H1 (cell line): ENCODE data around the gene RSRC2. TPM values are rescaled to one million over a fixed set of nuclear protein-coding genes. Genes with fewer than 3 reads are reported as not detected.

Source experiments
- CTCF ChIA-PET: fragments of 300-600 bp; sonication (Branson Sonifier 250); formaldehyde crosslinking; loops from one replicate; lab custom pipeline; 2021; ENCODE audit not compliant: partially characterized antibody; lab: Charles Lee
- POLR2A ChIA-PET: fragments of 300-600 bp; sonication (Branson Sonifier 250); formaldehyde crosslinking; loops from one replicate; lab custom pipeline; 2021; ENCODE audit warnings: inconsistent platforms; ENCODE audit not compliant: partially characterized antibody; lab: Charles Lee
- DNase-seq, 2 experiments: peaks; one replicate each; pipeline versions ENCODE4 v3.0.0 to v3.0.0-alpha.2; 2010 to 2022; ENCODE audit warnings: low spot score in 2 of 2, low read depth in 1 of 2, mixed read lengths in 1 of 2
- FAIRE-seq: peaks from 2 replicates; lab custom pipeline; 2011; peaks lifted over from hg19 to GRCh38; lab: Jason Lieb, UNC
- H2AFZ ChIP-seq: 2 replicates; pipeline ENCODE4 v1.8.1; 2012; ENCODE audit warnings: low read length, inconsistent platforms
- H2AK5ac ChIP-seq: 2 replicates; pipeline ENCODE4 v1.6.1; 2013; ENCODE audit warnings: low read depth, low read length
- H2BK120ac ChIP-seq: replicated peaks from 2 replicates; pipeline ENCODE3; 2013; ENCODE audit warnings: low read depth, low read length, inconsistent platforms
- H2BK12ac ChIP-seq: 2 replicates; pipeline ENCODE4 v1.6.1; 2013; ENCODE audit warnings: low read depth, low read length
- H2BK15ac ChIP-seq: 2 replicates; pipeline ENCODE4 v1.6.1; 2013; ENCODE audit warnings: low read length
- H2BK20ac ChIP-seq: 2 replicates; pipeline ENCODE4 v1.6.1; 2013; ENCODE audit warnings: low read length
- H2BK5ac ChIP-seq: 2 replicates; pipeline ENCODE4 v1.6.1; 2013; ENCODE audit warnings: low read depth, low read length
- H3K14ac ChIP-seq: 2 replicates; pipeline ENCODE4 v1.6.1; 2013; ENCODE audit warnings: inconsistent platforms; ENCODE audit not compliant: insufficient read length
- H3K18ac ChIP-seq: 2 replicates; pipeline ENCODE4 v1.6.1; 2013; ENCODE audit warnings: low read length; ENCODE audit errors: extremely low read depth
- H3K23ac ChIP-seq: 2 replicates; pipeline ENCODE4 v1.6.1; 2013; ENCODE audit warnings: inconsistent platforms; ENCODE audit not compliant: insufficient read length
- H3K23me2 ChIP-seq: 2 replicates; pipeline ENCODE4 v1.6.1; 2013; ENCODE audit warnings: low read depth, low read length
- H3K27ac ChIP-seq: 2 replicates; pipeline ENCODE4 v1.6.1; 2011; ENCODE audit warnings: low read depth, low read length, inconsistent platforms
- H3K27me3 ChIP-seq, 4 experiments: replicated peaks in 1 of 4; 1 replicate in 1 of 4; 2 replicates in 3 of 4; pipeline versions ENCODE4 v1.6.1 to v1.8.1; 2011 to 2013; ENCODE audit warnings: low read length in 3 of 4, mild to moderate bottlenecking in 3 of 4, inconsistent platforms in 2 of 4, mixed read lengths in 2 of 4, moderate library complexity in 1 of 4; ENCODE audit not compliant: control insufficient read depth in 3 of 4, insufficient read depth in 3 of 4; ENCODE audit errors: extremely low read depth in 1 of 4
- H3K36me3 ChIP-seq, 4 experiments: 2 replicates each; pipeline versions ENCODE4 v1.6.1 to v1.8.1; 2011 to 2013; ENCODE audit warnings: mild to moderate bottlenecking in 4 of 4, low read length in 3 of 4, moderate library complexity in 2 of 4, control low read depth in 1 of 4, inconsistent platforms in 1 of 4; ENCODE audit not compliant: insufficient read depth in 4 of 4, control insufficient read depth in 2 of 4
- H3K4ac ChIP-seq: replicated peaks from 2 replicates; pipeline ENCODE3; 2013; ENCODE audit warnings: low read length, low read depth, mixed read lengths, inconsistent platforms; ENCODE audit not compliant: insufficient read length
- H3K4me1 ChIP-seq, 4 experiments: replicated peaks in 1 of 4; 1 replicate in 1 of 4; 2 replicates in 3 of 4; pipeline versions ENCODE4 v1.6.1 to v1.8.1; 2011 to 2013; ENCODE audit warnings: low read length in 3 of 4, inconsistent platforms in 2 of 4, mixed read lengths in 1 of 4; ENCODE audit not compliant: insufficient read depth in 4 of 4, control insufficient read depth in 3 of 4
- H3K4me2 ChIP-seq, 2 experiments: 2 replicates each; pipeline versions ENCODE4 v1.6.1 to v1.8.1; 2011 to 2013; ENCODE audit warnings: low read depth in 2 of 2, low read length in 2 of 2, control low read depth in 1 of 2, inconsistent platforms in 1 of 2, mild to moderate bottlenecking in 1 of 2; ENCODE audit not compliant: insufficient read depth in 1 of 2
- H3K4me3 ChIP-seq, 4 experiments: fragments of 200-600, 300-600 bp in 1 of 4; sonication (generic), shearing (Covaris generic), sonication (Bioruptor Twin) in 1 of 4; 2 replicates each; pipeline versions ENCODE4 v1.5.1 to v1.8.1; 2011 to 2016; ENCODE audit warnings: low read length in 4 of 4, low read depth in 3 of 4, control low read depth in 2 of 4, inconsistent platforms in 2 of 4, mild to moderate bottlenecking in 2 of 4, mixed read lengths in 1 of 4, moderate library complexity in 1 of 4; ENCODE audit not compliant: insufficient read depth in 2 of 4; ENCODE audit errors: extremely low read depth in 1 of 4
- H3K56ac ChIP-seq: replicated peaks from 2 replicates; pipeline ENCODE3; 2013; ENCODE audit warnings: low read depth, mild to moderate bottlenecking, mixed read lengths, low read length, inconsistent platforms; ENCODE audit not compliant: insufficient read length
- H3K79me1 ChIP-seq: 2 replicates; pipeline ENCODE4 v1.6.1; 2013; ENCODE audit warnings: low read depth, low read length, control low read depth
- H3K79me2 ChIP-seq, 2 experiments: 2 replicates each; pipeline versions ENCODE4 v1.6.1 to v1.8.1; 2012 to 2013; ENCODE audit warnings: low read length in 2 of 2, mild to moderate bottlenecking in 2 of 2, inconsistent platforms in 1 of 2; ENCODE audit not compliant: insufficient read depth in 2 of 2, control insufficient read depth in 1 of 2
- H3K9ac ChIP-seq, 4 experiments: replicated peaks in 1 of 4; 1 replicate in 1 of 4; 2 replicates in 3 of 4; pipeline versions ENCODE4 v1.6.1 to v1.8.1; 2011 to 2013; ENCODE audit warnings: low read depth in 3 of 4, low read length in 3 of 4, control low read depth in 2 of 4, mild to moderate bottlenecking in 2 of 4, moderate library complexity in 2 of 4, inconsistent platforms in 1 of 4; ENCODE audit errors: extremely low read depth in 1 of 4
- H3K9me3 ChIP-seq, 2 experiments: 2 replicates each; pipeline versions ENCODE4 v1.6.1 to v1.8.1; 2012 to 2013; ENCODE audit warnings: mild to moderate bottlenecking in 2 of 2, moderate library complexity in 2 of 2, control low read depth in 1 of 2, inconsistent platforms in 1 of 2, low read depth in 1 of 2, low read length in 1 of 2, mixed read lengths in 1 of 2; ENCODE audit not compliant: insufficient read depth in 2 of 2
- H4K20me1 ChIP-seq, 2 experiments: replicated peaks in 1 of 2; 2 replicates each; pipeline versions ENCODE3 to v1.8.1; 2011 to 2013; ENCODE audit warnings: inconsistent platforms in 2 of 2, low read length in 2 of 2, mild to moderate bottlenecking in 1 of 2; ENCODE audit not compliant: insufficient read depth in 2 of 2, control insufficient read depth in 1 of 2
- H4K5ac ChIP-seq: 2 replicates; pipeline ENCODE4 v1.6.1; 2013; ENCODE audit warnings: low read length, low read depth, mixed read lengths, inconsistent platforms; ENCODE audit not compliant: insufficient read length
- H4K8ac ChIP-seq: 2 replicates; pipeline ENCODE4 v1.8.0; 2013; ENCODE audit warnings: mild to moderate bottlenecking, moderate library complexity, low read length, inconsistent platforms; ENCODE audit not compliant: insufficient read depth; ENCODE audit errors: extremely low read depth
- H4K91ac ChIP-seq: replicated peaks from 2 replicates; pipeline ENCODE3; 2013; ENCODE audit warnings: low read length, mixed read lengths, inconsistent platforms; ENCODE audit not compliant: insufficient read length
- CBX5 ChIP-seq: fragments of 300-800, 300-1000 bp; sonication (generic); IDR thresholded peaks from 2 replicates; pipeline ENCODE4 v1.7.1; 2016; ENCODE audit warnings: antibody characterized with exemption, low read length, low read depth
- CREB1 ChIP-seq: IDR thresholded peaks from 2 replicates; pipeline ENCODE4 v1.6.1; 2012; ENCODE audit warnings: inconsistent platforms
- EGR1 ChIP-seq: IDR thresholded peaks from 2 replicates; pipeline ENCODE4 v1.6.1; 2011; ENCODE audit warnings: low read depth, low read length, borderline replicate concordance
- JUN ChIP-seq: IDR thresholded peaks from 2 replicates; pipeline ENCODE4 v1.6.1; 2011; ENCODE audit warnings: low read depth, mild to moderate bottlenecking, improper control_type of control experiment, low read length
- KDM4A ChIP-seq: IDR thresholded peaks from one replicate; pipeline ENCODE4 v1.7.1; 2012; ENCODE audit warnings: low read depth, mild to moderate bottlenecking, moderate library complexity, low read length, inconsistent platforms; ENCODE audit not compliant: severe bottlenecking
- NRF1 ChIP-seq: IDR thresholded peaks from 2 replicates; pipeline ENCODE4 v1.6.1; 2011; ENCODE audit warnings: mild to moderate bottlenecking, low read depth, low read length, improper control_type of control experiment
- POU5F1 ChIP-seq: IDR thresholded peaks from 2 replicates; pipeline ENCODE4 v1.6.1; 2011; ENCODE audit warnings: low read depth, mild to moderate bottlenecking, low read length, moderate library complexity
- RFX5 ChIP-seq: IDR thresholded peaks from 2 replicates; pipeline ENCODE4 v1.6.1; 2011; ENCODE audit warnings: low read depth, low read length, improper control_type of control experiment, borderline replicate concordance
- RNF2 ChIP-seq: fragments of 200-900, 300-1000 bp; sonication (generic); IDR thresholded peaks from 2 replicates; pipeline ENCODE4 v1.7.1; 2016; ENCODE audit warnings: borderline replicate concordance, low read depth, mild to moderate bottlenecking, antibody characterized with exemption, low read length; ENCODE audit not compliant: poor library complexity, severe bottlenecking; ENCODE audit errors: missing control alignments
- RXRA ChIP-seq: IDR thresholded peaks from 2 replicates; pipeline ENCODE4 v1.6.1; 2011; ENCODE audit warnings: low read depth, mild to moderate bottlenecking, low read length, moderate library complexity; ENCODE audit not compliant: insufficient read depth
- SP4 ChIP-seq: IDR thresholded peaks from 2 replicates; pipeline ENCODE4 v1.6.1; 2012; ENCODE audit warnings: low read length, inconsistent platforms
- TAF7 ChIP-seq: optimal IDR thresholded peaks from 2 replicates; pipeline ENCODE3; 2011; ENCODE audit warnings: low read depth, mild to moderate bottlenecking, inconsistent platforms, low read length, moderate library complexity, borderline replicate concordance
- TCF12 ChIP-seq: IDR thresholded peaks from 2 replicates; pipeline ENCODE4 v1.6.1; 2011; ENCODE audit warnings: low read depth, mild to moderate bottlenecking, low read length
- WGBS, 2 experiments: shearing (Covaris generic) in 1 of 2; methylation state at CpG; one replicate each; pipeline versions ENCODE4 v1.1.6 to v1.1.7; 2013 to 2015; ENCODE audit warnings: low lambda C conversion rate in 2 of 2, mixed read lengths in 2 of 2, inconsistent platforms in 1 of 2, low coverage in 1 of 2, missing lambda C conversion rate in 1 of 2; ENCODE audit not compliant: insufficient replicate concordance in 2 of 2, insufficient coverage in 1 of 2, insufficient read length in 1 of 2; ENCODE audit errors: extremely low coverage in 1 of 2, missing lambda C conversion rate in 1 of 2; 5-methylcytosine and 5-hydroxymethylcytosine counted together
- polyA plus RNA-seq, 7 experiments: library from polyadenylated mRNA; depleted of rRNA in 3 of 7; stranded (reverse) in 5 of 7; unstranded in 2 of 7; fragments of >200 nt in 5 of 7; fragments of 200-250 nt in 2 of 7; gene quantifications; 1 replicate in 5 of 7; 2 replicates in 1 of 7; 4 replicates in 1 of 7; pipeline versions ENCODE4 v1.2.1 to v1.2.3, GENCODE V29; 2011 to 2013; ENCODE audit warnings: missing spikeins in 2 of 7, mixed read lengths in 2 of 7
- total RNA-seq: library from RNA; stranded (reverse); fragmentation: NEBNext Ultra II Directional; extraction: Animal tissue kit (Norgen Biotek cat#: 25700); gene quantifications from 2 replicates; pipeline ENCODE4 v1.2.1, GENCODE V29; 2021
- TF ChIP-seq, protein P1 (sequence below): IDR thresholded peaks from 2 replicates; pipeline ENCODE4 v1.6.1; 2011; ENCODE audit warnings: low read length, improper control_type of control experiment

The RSRC2 gene
- total and polyA plus RNA-seq, 2 of the 8 experiments (the other 6 are each of a cell fraction or from before 2014, with no cell fraction given): 15.9 to 71.4 TPM

DNA sequence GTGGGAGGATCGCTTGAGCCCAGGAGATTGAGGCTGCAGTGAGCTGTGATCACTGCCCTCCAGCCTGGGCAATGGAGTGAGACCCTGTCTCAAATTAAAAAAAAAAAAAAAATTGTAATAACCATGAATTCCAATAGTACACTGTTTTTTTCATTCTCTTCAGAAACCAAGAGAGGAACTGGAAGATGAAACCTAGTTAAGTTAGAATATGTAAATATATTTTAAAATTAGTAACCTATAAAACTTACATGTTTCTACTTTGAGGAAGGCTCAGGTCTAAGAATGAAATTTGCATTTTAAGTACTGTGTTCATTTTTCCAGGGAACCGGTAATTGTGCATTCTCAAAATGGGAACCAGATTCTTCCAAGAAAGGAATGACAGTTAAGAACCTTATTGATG, 19.1 kb upstream of the RSRC2 start:
- no peak overlapping the region for H2AFZ ChIP-seq
- no peak overlapping the region for H3K4ac ChIP-seq
- H3K4me2 ChIP-seq: no peak overlapping the region
- no peaks in the 10 kb centered on the region for H3K23me2 ChIP-seq
- no peak overlapping the region for H3K4me3 ChIP-seq
- ChIA-PET CTCF (no interaction called here), POLR2A (interaction anchor here (0.8 to 49.0 kb wide), 2 partner anchors 8 to 40 kb away, joined by 3 to 1221 read pairs; partner anchors contain the start of genes KNTC1, RSRC2 and ZCCHC8)
- H3K9ac ChIP-seq: no peak overlapping the region
- no peak overlapping the region for H2BK12ac ChIP-seq
- H3K14ac ChIP-seq: no peak overlapping the region
- no peaks in the 10 kb centered on the region for H3K79me2 ChIP-seq
- no peak overlapping the region for H4K5ac ChIP-seq
- no peaks in the 10 kb centered on the region for H3K79me1 ChIP-seq
- H3K18ac ChIP-seq: no peak overlapping the region
- no peak overlapping the region for H4K8ac ChIP-seq
- H2AK5ac ChIP-seq: no peak overlapping the region
- WGBS, 2 experiments: 95% methylated on average over 2 of the region's 2 CpGs; no CpG with 5 or more reads in 1 of the 2 experiments
- no peak overlapping the region for H2BK15ac ChIP-seq
- peaks cover 1 to 3% of the 10 kb centered on the region in 2 experiments for H4K20me1 ChIP-seq
- peaks cover 14 to 77% (median 35%) of the 10 kb centered on the region in 4 experiments; a peak in 7 of 8 replicates for H3K36me3 ChIP-seq
- H3K27ac ChIP-seq: no peak overlapping the region
- no peak overlapping the region for H3K56ac ChIP-seq
- H2BK5ac ChIP-seq: no peak overlapping the region
- H3K23ac ChIP-seq: no peak overlapping the region
- H2BK20ac ChIP-seq: no peak overlapping the region
- no peak for DNase-seq
- no peaks in the 10 kb centered on the region for H3K27me3 ChIP-seq
- no peaks in the 10 kb centered on the region for H3K9me3 ChIP-seq
- H2BK120ac ChIP-seq: no peak overlapping the region
- FAIRE-seq: no peak
- H3K4me1 ChIP-seq: no peaks in the 10 kb centered on the region
- H4K91ac ChIP-seq: no peak overlapping the region
- no peak for TF ChIP-seq TAF7
- TF ChIP-seq POU5F1: no peak
- no peak for TF ChIP-seq EGR1
- no peak for TF ChIP-seq RXRA
- no peak for TF ChIP-seq CBX5
- TF ChIP-seq RFX5: no peak
- no peak for TF ChIP-seq TCF12
- no peak for TF ChIP-seq RNF2
- no peak for TF ChIP-seq JUN
- TF ChIP-seq KDM4A: no peak
- no peak for TF ChIP-seq NRF1
- no peak for TF ChIP-seq SP4
- TF ChIP-seq, protein P1, sequence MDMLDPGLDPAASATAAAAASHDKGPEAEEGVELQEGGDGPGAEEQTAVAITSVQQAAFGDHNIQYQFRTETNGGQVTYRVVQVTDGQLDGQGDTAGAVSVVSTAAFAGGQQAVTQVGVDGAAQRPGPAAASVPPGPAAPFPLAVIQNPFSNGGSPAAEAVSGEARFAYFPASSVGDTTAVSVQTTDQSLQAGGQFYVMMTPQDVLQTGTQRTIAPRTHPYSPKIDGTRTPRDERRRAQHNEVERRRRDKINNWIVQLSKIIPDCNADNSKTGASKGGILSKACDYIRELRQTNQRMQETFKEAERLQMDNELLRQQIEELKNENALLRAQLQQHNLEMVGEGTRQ: no peak
- no peak for TF ChIP-seq CREB1
